Left lobe of liver (tissue), 2 donors: ENCODE data around the gene BRMS1. TPM values are rescaled to one million over a fixed set of nuclear protein-coding genes. Genes with fewer than 3 reads are reported as not detected.
A peak's percentile ranks its signal among the peaks of the same experiment; 100 is the strongest.
"Not testable (repeated sequence)": the region's sequence is repeated elsewhere in the genome, so short reads cannot be mapped to it uniquely, and the experiment has no call there.

Experiments used
- ATAC-seq: fragments of 200-7000 bp; cut with Tn5 transposase; one replicate; pipeline ENCODE4 v1.9.1; 2020; ENCODE audit warnings: mild to moderate bottlenecking, moderate library complexity
- DNase-seq: peaks from one replicate; pipeline ENCODE4 v3.0.0-alpha.2; 2020; ENCODE audit warnings: low spot score
- total RNA-seq: library from RNA; stranded (reverse); gene quantifications from one replicate; pipeline ENCODE4 v1.2.1, GENCODE V29; 2021
- donor health status: DM: no; HTN: no; CAD: no; lungs with moderate emphysema.
- donor health status: DM: no; HTN: yes; CAD: no.

The BRMS1 gene, protein sequence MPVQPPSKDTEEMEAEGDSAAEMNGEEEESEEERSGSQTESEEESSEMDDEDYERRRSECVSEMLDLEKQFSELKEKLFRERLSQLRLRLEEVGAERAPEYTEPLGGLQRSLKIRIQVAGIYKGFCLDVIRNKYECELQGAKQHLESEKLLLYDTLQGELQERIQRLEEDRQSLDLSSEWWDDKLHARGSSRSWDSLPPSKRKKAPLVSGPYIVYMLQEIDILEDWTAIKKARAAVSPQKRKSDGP
- 11.2 TPM for total RNA-seq

DNA sequence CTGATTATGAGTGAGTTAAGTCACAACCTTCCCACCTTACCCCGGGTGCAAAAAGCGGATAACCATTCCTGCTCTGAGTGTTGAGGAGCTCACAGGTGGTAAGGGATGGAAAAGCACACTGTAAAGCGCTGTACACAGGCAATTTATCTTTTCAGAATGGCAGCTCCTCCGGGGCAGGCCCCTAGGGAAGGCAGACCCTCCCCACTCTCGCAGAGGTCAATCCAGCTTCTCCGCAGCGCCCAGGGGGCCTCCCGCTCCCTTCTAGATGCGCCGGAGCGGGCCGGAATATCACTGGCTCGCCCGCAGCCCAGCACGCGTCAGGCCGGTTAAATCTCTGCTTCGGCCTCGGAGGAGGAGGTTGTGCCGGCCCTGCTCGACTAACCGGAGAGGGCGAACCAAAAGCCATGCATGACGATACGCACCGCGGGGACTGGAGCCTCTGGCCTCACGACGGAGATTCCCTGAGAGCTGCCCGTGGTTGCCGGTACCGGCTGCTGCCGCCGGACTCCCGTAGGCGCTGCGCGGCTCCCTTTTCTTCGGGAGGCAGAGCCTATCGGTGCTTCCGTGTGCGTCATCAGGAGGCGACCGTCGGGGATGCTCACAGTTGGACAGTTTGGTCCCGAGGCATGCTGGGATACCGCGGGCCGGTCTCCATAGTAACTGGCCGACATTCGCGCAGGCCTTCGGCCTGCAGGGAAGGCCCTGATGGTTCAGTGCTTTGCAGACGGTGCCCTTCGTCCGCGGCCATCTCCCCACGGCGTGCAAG is at the start of gene BRMS1:
TSS of gene BRMS1 (minus strand) at position 555 of the 766 bp plus-strand sequence. CDS start 2,870 bp downstream, outside the sequence.
- ATAC-seq (peak; percentile 81), DNase-seq (peak; percentile 99)

DNA sequence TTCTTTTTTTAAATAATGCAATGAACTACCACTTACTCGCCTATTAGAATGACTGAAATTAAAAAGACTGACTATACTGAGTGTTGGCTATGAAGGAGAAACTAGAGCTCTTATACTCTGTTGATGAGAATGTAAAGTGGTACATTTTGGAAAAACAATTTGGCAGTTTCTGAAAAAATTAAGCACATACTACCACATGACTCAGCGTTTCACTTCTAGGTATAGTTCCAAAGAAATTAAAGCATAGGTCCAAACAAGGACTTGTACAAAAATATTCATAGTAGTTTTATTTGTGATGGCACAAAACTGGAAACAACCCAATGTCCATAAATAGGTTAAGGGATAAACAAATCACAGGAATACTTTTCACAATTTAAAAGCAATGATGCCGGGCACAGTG is 49.0 kb upstream of the BRMS1 start:
- ATAC-seq (no peak), DNase-seq (no peak)

DNA sequence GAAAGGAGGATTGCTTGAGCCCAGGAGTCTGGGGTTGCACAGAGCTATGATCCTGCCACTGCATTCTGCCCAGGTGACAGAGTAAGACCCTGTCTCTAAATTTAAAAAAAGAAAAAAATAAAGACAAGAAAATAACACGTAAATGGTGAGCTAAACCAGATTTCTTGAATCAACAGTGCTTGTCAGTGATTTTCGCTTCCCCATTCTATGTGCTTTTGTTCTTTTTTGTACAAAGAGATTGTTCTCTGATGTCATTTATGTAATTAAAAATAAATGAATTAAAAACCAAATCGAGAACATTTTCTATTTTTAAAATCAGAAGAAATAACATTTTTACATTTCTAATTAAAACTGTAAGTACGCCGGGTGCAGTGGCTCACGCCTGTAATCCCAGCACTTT is 46.4 kb upstream of the BRMS1 start:
- ATAC-seq = no peak
- DNase-seq = no peak

DNA sequence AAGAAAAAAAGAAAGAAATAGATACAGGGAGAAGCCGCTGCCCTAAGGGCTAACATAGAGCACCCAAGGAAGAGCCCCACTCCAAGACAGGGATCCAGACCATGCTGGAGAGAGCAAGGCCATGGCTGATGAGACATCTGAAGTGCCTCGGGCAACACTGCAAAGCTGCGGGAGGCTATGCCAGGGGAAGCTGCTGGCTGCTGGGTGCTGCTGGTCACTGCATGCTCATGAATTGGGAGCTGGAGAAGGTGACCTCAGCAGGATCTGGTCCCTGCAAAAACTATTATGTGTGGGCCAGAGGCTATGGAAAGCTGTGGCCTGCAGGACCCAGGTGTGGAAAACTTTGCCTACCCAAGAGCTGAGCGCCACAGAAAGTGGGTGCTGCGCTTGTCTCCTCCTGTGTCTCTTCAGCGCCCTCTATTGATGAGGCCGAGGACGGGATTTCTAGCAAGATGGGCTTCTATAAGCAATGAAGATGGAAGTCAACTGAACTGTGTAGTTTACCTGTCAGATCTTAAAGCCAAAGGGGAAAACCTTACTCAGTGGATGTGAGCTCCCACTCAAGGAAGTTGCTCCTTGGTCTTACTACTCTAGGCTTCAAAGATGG is 44.0 kb upstream of the BRMS1 start:
- peak; percentile 89 for ATAC-seq
- no peak for DNase-seq

DNA sequence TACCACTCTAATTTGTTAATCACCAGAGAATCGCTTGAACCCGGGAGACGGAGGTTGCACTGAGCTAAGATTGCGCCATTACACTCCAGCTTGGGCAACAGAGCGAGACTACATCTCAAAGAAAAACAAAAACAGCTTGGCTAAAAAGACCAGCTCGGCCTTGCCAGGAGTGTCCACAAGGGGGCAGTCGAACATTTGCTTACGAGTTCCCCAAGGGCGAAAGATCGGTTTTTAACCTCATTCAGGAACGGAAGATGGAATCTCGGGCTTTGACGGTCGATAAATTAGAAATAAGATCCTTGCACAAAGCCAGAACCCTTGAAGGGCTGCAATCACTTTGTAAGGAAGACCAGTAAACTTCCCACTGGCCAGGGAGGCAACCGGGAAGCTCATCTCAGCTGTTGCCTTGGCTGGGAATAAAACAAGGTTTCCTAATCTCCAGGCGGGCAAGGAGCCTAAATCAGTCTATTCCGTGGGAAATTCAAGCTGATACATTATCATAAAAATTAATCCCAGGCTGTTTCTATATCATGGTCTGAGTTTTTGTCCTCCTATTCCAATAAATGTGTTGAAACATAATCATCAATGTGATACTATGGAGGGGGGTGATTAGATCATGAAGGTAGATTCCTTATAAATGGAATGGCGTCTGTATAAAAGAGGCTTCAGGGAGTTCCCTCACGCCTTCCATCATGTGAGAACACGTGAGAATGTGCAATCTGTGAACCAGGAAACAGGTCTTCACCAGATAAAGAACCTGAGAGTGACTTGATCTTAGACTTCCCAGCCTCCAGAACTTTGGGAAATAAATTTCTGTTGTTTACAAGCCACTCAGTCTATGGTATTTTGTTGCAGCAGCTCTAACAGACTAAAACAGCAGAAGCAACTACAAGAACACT is 41.5 kb upstream of the BRMS1 start:
- peak; percentile 93 for ATAC-seq

DNA sequence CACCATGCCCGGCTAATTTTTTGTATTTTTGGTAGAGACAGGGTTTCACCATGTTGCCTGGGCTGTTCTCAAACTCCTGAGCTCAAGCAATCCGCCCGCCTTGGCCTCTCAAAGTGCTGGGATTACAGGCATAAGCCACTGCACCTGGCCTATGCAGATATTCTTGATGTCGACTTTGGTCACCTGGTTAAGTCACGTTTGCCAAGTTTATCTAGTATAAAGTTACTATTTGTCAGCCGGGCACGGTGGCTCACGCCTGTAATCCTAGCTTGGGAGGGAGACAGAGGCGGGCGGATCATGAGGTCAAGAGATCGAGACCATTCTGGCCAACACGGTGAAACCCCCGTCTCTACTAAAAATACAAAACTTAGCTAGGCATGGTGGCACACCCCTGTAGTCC is 39.4 kb upstream of the BRMS1 start:
- ATAC-seq, DNase-seq: not testable (repeated sequence)

More for the DNA sequence above, 41.5 kb upstream of the BRMS1 start:
- peak; percentile 78 for DNase-seq

DNA sequence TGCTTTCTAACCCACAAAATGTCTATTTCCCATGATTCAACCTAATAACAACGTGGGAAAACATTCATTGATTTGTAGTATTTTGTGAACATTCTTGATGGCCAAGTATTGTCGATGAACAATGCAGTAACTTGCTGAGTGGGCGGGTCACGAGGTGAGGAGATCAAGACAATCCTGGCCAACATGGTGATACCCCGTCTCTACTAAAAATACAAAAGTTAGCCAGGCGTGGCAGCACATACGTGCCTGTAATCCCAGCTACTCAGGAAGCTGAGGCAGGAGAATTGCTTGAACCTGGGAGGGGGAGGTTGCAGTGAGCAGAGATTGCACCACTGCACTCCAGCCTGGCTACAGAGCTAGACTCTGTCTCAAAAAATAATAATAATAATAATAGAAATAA is 35.4 kb upstream of the BRMS1 start:
- not testable (repeated sequence) for DNase-seq, ATAC-seq

DNA sequence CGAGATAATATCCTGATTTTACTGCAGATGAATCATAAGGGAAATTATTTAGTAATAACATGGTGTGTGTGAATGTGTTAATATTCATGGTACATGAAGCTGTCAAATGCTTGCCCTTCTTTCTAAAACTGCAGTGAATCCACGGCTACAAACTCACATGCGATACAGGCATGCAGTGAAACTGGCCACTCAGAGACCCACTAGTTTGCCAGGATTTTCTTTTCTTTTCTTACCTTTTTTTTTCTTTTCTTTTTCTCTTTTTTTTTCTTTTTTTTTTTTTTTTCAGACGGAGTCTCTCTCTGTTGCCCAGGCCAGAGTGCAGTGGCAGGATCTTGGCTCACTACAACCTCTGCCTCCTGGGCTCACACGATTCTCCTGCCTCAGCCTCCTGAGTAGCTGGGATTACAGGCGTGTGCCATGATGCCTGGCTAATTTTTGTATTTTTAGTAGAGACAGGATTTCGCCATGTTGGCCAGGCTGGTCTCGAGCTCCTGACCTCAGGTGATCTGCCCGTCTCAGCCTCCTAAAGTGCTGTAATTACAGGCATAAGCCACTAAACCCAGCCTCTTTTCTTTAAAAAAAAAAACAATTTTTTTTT is 28.9 kb upstream of the BRMS1 start:
- ATAC-seq, DNase-seq: not testable (repeated sequence)

DNA sequence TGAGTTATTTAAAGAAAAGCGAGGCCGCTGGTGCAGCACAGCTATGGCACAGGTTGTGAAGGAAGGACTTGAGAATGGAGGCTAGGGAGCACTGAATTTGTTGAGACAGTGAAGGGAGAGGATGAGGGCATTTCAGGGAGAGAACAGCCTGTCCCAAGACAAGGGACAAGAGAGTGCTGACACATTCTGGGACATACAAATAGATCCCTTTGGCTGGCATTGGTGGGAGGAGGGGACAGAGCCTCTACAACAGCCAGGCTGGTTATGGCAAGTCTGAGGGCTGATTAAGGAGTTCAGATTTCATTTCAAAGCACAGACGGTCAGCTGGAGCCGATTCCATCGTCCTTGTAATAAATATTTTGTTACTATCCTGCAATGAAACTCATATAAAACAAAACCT is 28.4 kb upstream of the BRMS1 start:
- ATAC-seq (no peak), DNase-seq (no peak)

DNA sequence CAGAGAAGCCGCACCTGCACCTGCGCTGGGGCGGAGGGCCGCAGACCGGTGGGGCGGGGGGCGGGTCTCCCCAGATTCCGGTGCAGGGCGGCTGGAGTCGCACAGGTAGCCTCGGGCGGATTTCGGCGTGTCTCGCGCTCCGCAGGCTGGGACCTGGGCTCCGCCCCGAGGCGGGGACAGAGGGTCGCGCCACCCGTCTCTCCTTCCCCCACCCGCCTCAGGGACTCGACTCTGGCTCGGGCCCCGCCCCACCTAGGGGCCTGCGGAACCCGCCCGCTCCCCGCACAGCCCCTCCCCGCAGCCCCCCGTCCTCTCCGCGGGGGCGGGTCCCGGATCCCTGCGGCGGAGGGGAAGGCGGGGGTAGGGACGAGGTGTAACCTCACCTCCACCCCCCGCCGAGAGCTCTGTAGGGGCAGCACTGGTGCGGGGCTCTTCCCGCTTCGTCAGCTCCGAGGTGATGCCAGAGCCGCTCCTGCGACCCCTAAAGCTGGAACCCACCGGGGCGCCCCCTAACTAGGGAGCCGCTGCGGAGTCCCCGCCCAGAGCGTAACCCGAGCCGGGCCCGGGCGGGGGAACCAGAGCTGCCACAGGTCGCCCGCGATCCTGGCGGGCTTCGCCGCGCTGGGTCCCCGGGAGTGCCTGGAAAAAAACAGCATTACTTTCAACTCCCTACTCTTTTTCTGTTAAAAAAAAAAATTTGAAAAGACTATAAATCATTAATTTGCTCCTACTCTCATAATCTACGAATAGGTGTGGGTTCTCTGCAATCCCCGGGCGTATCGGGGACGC is 26.9 kb upstream of the BRMS1 start, which contains the start of gene SLC29A2:
TSS of gene SLC29A2 (minus strand) at position 134 of the 789 bp plus-strand sequence. CDS start 169 bp downstream, outside the sequence.
- peak; percentile 58 for DNase-seq
- ATAC-seq = peak; percentile 64

DNA sequence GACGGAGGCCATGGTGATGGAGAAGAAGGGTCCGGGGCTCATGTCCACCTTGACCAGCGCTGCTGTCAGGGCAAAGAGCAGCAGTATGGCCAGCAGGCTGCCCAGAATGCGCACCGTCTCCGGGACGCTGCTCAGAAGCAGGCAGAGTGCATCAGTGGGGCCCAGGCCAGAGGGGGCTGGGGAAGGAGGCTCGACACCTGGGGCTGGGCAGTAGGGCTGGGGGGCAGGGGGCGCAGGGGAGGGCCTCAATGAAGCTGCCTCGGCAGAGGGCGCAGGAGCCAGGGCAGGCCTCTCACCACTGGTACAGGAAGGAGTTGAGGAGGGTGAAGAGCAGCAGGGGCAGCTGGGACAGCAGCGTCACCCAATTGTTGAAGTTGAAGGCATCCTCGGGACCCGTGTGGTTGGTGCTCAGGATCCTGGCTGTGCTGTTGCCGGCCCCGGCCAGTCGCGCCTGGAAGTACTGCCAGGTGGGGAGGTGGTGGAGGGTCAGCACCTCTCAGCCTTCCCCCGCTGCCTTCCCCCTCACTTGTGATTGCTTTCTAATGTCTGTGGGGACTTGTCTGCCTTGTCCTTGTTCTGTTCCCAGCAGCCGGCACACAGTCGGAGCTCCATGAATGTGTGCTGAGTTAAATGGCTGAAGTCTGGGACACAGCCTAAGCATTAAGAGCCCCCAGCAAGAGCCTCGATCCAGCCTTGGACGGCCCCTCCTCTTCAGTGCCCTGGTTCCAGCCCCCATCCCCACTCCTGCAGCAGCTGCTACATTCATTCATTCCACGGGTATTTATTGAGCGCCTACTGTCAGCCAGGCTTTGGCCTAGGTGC is 24.4 kb upstream of the BRMS1 start:
- ATAC-seq = no peak
- no peak for DNase-seq

DNA sequence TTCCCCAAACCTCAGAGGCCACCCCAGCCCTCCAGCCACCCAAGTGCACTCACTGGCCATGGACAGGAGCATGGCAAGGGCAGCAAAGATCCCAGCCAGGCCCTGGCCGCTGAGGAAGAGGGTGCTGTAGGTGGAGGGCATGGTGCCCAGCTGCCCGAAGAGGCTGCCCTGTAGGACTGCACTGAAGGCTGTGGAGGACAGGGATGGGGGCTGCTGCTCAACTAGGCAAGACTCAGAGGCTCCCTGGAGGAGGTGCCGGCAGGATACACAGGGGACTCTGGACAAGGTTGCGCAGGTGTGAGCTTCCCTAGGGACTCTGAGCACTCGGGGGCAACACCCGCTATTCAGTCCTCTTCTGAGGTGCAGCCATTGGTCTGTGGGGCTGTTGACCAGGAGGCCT is 23.6 kb upstream of the BRMS1 start:
- no peak for DNase-seq
- ATAC-seq = no peak

DNA sequence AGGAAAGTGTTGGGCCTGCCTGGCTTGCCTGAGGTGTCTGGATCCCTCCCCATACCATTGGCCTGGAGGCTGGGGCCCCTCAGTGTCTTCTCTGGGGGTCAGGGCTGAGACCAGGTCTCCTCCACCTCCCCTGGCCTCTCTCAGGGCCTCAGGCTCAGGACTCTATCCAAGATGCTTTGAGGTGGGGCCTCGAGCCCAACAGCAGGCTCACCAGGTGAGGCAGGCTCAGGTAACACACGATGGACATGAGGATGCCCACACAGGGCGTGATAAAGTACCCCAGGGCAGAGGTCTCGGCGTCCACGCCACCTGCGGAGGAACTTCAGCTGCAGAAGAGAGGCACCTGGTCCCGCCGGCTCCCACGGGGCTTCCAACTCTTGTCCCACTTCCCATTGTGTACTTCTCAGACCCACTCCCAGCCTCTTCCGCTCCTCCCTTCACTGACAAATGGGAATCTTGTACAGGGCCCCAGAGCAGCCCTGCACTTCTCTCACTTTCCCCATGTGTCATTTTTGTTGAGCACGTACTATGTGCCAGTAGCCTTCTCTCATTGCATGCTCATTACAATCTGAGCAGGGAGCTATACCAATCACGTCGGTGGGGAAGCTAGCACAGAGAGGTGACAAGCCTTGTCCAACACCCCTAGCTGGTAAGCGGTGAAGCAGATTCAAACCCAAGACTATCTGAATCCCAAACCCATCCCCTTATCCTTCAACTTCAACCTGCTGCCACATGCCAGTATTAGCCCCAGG is 22.8 kb upstream of the BRMS1 start:
- no peak for DNase-seq

DNA sequence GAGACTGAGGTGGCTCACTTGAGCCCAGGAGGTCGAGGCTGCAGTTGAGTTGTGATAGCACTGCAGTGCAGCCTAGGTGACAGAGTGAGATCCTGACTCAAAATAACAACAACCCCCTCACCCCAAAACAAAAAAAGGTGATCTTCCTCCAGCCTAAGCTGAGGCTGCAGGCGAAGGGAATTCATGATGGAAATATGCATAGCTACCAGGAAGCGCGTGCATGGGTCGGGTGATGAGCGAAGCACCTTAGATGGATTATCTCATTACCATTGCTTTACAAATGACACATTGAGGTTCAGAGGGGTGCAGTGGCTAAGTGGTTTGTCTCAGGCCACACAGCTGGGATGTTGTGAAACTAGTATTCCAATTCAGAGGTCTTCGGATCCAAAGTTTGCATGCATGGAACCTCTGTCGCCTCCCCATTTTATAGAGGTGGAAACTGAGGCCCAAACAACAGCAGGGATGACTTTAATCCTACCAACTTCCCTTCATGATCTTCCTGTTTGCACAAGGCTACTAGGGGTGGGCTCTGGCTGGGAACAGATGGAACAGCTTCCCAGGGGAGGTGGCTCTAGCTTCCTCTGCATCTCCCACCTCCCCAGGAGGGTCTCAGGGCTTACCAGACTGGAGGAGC is 22.1 kb upstream of the BRMS1 start:
- ATAC-seq (no peak), DNase-seq (no peak)

More for the DNA sequence above, 22.8 kb upstream of the BRMS1 start:
- no peak for ATAC-seq

DNA sequence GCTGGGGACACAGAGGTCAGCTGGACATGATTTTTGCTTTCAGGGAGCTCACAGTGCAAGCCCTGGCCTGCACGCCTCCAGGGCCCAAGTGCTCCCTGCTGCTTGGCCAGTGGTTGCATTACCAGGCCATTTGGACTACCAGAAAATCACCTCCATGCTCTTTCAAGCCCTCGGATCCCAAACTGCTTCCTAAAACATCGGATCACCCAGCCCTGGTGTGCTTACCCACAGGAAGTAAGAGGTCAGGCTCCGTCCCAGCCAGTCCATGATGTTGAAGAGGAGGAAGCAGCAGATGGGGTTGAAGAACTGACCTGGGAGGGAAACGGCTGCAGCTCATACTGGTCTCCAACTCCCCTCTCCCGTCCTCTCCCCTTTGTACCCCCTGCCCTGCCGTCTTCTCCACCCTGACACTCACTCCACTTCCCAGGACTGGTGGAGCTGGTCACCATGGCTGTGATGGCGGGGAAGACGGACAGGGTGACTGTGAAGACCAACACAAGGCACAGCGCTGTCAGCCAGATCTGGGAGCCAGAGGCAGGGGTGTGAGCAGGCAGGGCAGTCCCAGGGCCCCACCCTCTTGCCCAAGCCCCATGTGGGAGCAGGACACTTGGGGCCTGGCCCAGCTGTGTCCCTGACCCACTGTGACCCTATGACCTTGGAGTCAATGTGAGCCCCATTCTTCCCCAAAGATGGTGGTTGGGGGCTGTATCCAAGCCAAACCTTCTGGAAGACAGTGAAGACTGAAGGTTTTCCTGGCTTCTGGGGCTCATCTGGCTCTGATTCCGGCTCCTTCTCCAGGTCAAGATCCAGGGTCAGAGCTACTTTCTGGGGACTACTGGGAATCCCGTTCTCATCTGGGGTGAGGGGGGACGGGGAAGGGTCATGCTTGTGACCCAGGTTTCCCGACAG is 21.1 kb upstream of the BRMS1 start:
- ATAC-seq = peak; percentile 9
- DNase-seq = no peak

DNA sequence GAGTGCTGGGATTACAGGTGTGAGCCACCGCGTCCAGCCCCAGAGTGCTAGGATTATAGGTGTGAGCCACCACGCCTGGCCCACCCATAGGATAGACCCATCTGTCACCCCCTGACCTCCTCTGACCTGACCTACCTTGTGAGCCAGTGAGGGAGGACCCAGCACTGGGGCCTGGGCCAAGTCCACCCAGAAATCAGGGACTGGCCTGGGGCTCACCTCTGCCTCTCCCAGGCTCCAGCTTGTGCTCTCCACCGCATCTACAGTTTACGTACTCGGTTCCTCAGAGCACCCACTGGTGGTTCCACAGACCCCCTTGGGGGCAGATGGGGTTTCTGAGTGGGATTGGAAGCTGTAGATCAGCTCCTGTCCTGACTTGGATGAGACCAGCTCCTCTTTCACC is 20.3 kb upstream of the BRMS1 start:
- ATAC-seq (no peak), DNase-seq (no peak)
